HepG2 (cell line): ENCODE results near the gene LGI2. TPM values are rescaled to one million over a fixed set of nuclear protein-coding genes. Genes with fewer than 3 reads are reported as not detected.

Experiments
- ATAC-seq: fragments of 200-7000 bp; cut with Tn5 transposase; 3 replicates; pipeline ENCODE4 v1.9.1; 2020; ENCODE audit warnings: mild to moderate bottlenecking, moderate library complexity
- BruUV-seq: library from RNA; stranded (reverse); fragments of 400-500 nt; replicated peaks from 2 replicates; lab custom pipeline; 2021; lab: Mats Ljungman, UMichigan
- CTCF ChIA-PET: fragments of 300-600 bp; formaldehyde crosslinking; extraction: SDS; loops from one replicate; lab custom pipeline; 2021; ENCODE audit warnings: low total read pairs, inconsistent platforms, low intra/inter-chr PET ratio; lab: Yijun Ruan, JAX
- POLR2A ChIA-PET: fragments of 350-600 bp; sonication (Branson Sonifier 250); formaldehyde crosslinking; loops from one replicate; lab custom pipeline; 2020; ENCODE audit warnings: antibody characterized with exemption, inconsistent platforms; lab: Yijun Ruan, JAX
- DNase-seq: peaks from one replicate; pipeline ENCODE4 v3.0.0-alpha.2; 2015; ENCODE audit warnings: low spot score
- FAIRE-seq: peaks from 3 replicates; lab custom pipeline; 2011; peaks lifted over from hg19 to GRCh38; lab: Jason Lieb, UNC
- H2AFZ ChIP-seq: one replicate; pipeline ENCODE4 v1.6.1; 2011; ENCODE audit warnings: low read length, inconsistent platforms
- H3K27ac ChIP-seq: fragments of 300-600 bp; 3 replicates; pipeline ENCODE4 v1.8.0; 2011; ENCODE audit warnings: mixed run types, mild to moderate bottlenecking, mixed read lengths, low read length, inconsistent platforms; ENCODE audit not compliant: insufficient read depth; ENCODE audit errors: extremely low read length
- H3K27me3 ChIP-seq, 2 experiments: fragments of 200-600 bp in 1 of 2; 2 replicates in 1 of 2; 3 replicates in 1 of 2; pipeline versions ENCODE4 v1.6.0 to v1.8.0; 2011; ENCODE audit warnings: low read length in 2 of 2, mild to moderate bottlenecking in 2 of 2, moderate library complexity in 2 of 2, inconsistent platforms in 1 of 2; ENCODE audit not compliant: insufficient read depth in 2 of 2, control insufficient read depth in 1 of 2
- H3K36me3 ChIP-seq, 2 experiments: fragments of 200-600 bp in 1 of 2; replicated peaks in 1 of 2; 2 replicates in 1 of 2; 3 replicates in 1 of 2; pipeline versions ENCODE4 v1.5.1 to v1.8.0; 2011; ENCODE audit warnings: low read length in 2 of 2, inconsistent platforms in 1 of 2; ENCODE audit not compliant: insufficient read depth in 2 of 2, control insufficient read depth in 1 of 2
- H3K4me1 ChIP-seq: 2 replicates; pipeline ENCODE4 v1.5.1; 2012; ENCODE audit warnings: low read length, inconsistent platforms; ENCODE audit not compliant: insufficient read depth
- H3K4me2 ChIP-seq: 2 replicates; pipeline ENCODE4 v1.6.0; 2011; ENCODE audit warnings: low read depth, low read length, inconsistent platforms
- H3K4me3 ChIP-seq, 3 experiments: fragments of 200-600 bp in 1 of 3; sonication (generic), shearing (Covaris generic) in 1 of 3; replicated peaks in 1 of 3; 2 replicates each; pipeline ENCODE4 v1.5.1; 2011 to 2016; ENCODE audit warnings: low read length in 3 of 3, inconsistent platforms in 2 of 3, low read depth in 2 of 3, mild to moderate bottlenecking in 2 of 3, control low read depth in 1 of 3, mixed read lengths in 1 of 3; ENCODE audit not compliant: insufficient read depth in 1 of 3
- H3K79me2 ChIP-seq: one replicate; pipeline ENCODE4 v1.6.1; 2011; ENCODE audit warnings: low read length, inconsistent platforms; ENCODE audit not compliant: insufficient read depth
- H3K9ac ChIP-seq: 2 replicates; pipeline ENCODE4 v1.6.0; 2011; ENCODE audit warnings: mild to moderate bottlenecking, low read depth, low read length, inconsistent platforms; ENCODE audit not compliant: insufficient read depth
- H3K9me3 ChIP-seq: 2 replicates; pipeline ENCODE4 v1.5.1; 2012; ENCODE audit warnings: mild to moderate bottlenecking, low read length
- H4K20me1 ChIP-seq: 2 replicates; pipeline ENCODE4 v1.6.0; 2011; ENCODE audit warnings: inconsistent platforms, mild to moderate bottlenecking, low read length, moderate library complexity; ENCODE audit not compliant: insufficient read depth
- ARNT ChIP-seq: fragments of 450-650 bp; IDR thresholded peaks from 2 replicates; pipeline ENCODE4 v1.6.1; 2017
- ATF4 ChIP-seq, 2 experiments: fragments of 450-650 bp in 1 of 2; sonication (generic) in 1 of 2; formaldehyde crosslinking; IDR thresholded peaks; 2 replicates each; pipeline versions ENCODE4 v1.5.0 to v1.8.0; 2020 to 2022; ENCODE audit warnings: mild to moderate bottlenecking in 1 of 2, missing genetic modification reagents in 1 of 2
- CEBPG ChIP-seq: IDR thresholded peaks from 2 replicates; pipeline ENCODE4 v1.6.1; 2016
- E2F5 ChIP-seq: sonication (generic); formaldehyde crosslinking; conservative IDR thresholded peaks from 2 replicates; pipeline ENCODE4 v1.4.0; 2020; ENCODE audit warnings: missing genetic modification reagents
- FOXK1 ChIP-seq: sonication (generic); formaldehyde crosslinking; IDR thresholded peaks from 2 replicates; pipeline ENCODE4 v1.4.0; 2020; ENCODE audit warnings: low read depth, missing genetic modification reagents, borderline replicate concordance
- GFI1 ChIP-seq: sonication (generic); formaldehyde crosslinking; IDR thresholded peaks from 2 replicates; pipeline ENCODE4 v1.5.0; 2020; ENCODE audit warnings: missing genetic modification reagents, mild to moderate bottlenecking, borderline replicate concordance
- GTF2F1 ChIP-seq: fragments of 150-350 bp; IDR thresholded peaks from 2 replicates; pipeline ENCODE4 v1.6.1; 2014; ENCODE audit warnings: low read length
- HOXA7 ChIP-seq: sonication (generic); formaldehyde crosslinking; IDR thresholded peaks from 2 replicates; pipeline ENCODE4 v1.8.1; 2022; ENCODE audit warnings: mild to moderate bottlenecking, missing genetic modification reagents, moderate library complexity
- NCOA1 ChIP-seq: sonication (generic); formaldehyde crosslinking; IDR thresholded peaks from 2 replicates; pipeline ENCODE4 v1.9.0; 2021; ENCODE audit warnings: missing genetic modification reagents
- NCOR1 ChIP-seq: fragments of 200-600 bp; sonication (generic); IDR thresholded peaks from 2 replicates; pipeline ENCODE4 v1.7.0; 2017; ENCODE audit warnings: antibody characterized with exemption, low read length, borderline replicate concordance
- NR2F1 ChIP-seq, 2 experiments: fragments of 450-650 bp in 1 of 2; formaldehyde crosslinking in 1 of 2; IDR thresholded peaks; 2 replicates each; pipeline versions ENCODE4 v1.5.0 to v1.6.1; 2016 to 2020; ENCODE audit warnings: mild to moderate bottlenecking in 1 of 2, missing compliant biosample characterization in 1 of 2, missing genetic modification reagents in 1 of 2, moderate library complexity in 1 of 2
- TOPORS ChIP-seq: sonication (generic); formaldehyde crosslinking; IDR thresholded peaks from 2 replicates; pipeline ENCODE4 v1.8.0; 2023; ENCODE audit warnings: mild to moderate bottlenecking, missing genetic modification reagents
- ZNF234 ChIP-seq: sonication (generic); formaldehyde crosslinking; conservative IDR thresholded peaks from 2 replicates; pipeline ENCODE4 v1.5.1; 2020; ENCODE audit warnings: mild to moderate bottlenecking, missing genetic modification reagents
- ZNF331 ChIP-seq: sonication (generic); formaldehyde crosslinking; IDR thresholded peaks from 2 replicates; pipeline ENCODE4 v1.4.0; 2020; ENCODE audit warnings: missing genetic modification reagents
- ZNF441 ChIP-seq: sonication (generic); formaldehyde crosslinking; IDR thresholded peaks from 2 replicates; pipeline ENCODE4 v1.7.0; 2021; ENCODE audit warnings: missing genetic modification reagents, borderline replicate concordance
- ZNF550 ChIP-seq: sonication (generic); formaldehyde crosslinking; IDR thresholded peaks from 2 replicates; pipeline ENCODE4 v1.4.0; 2020; ENCODE audit warnings: mild to moderate bottlenecking, missing genetic modification reagents, borderline replicate concordance
- WGBS: methylation state at CpG from one replicate; pipeline ENCODE4 v1.1.6; 2017; ENCODE audit warnings: low lambda C conversion rate; 5-methylcytosine and 5-hydroxymethylcytosine counted together
- in situ Hi-C: cut with HindIII; loops from 2 replicates; pipeline ENCODE4 v1.10.0; 2017; ENCODE audit warnings: low pct_unique_long_range_greater_than_20kb; ENCODE audit not compliant: extremely low pct_ligation_motif_present
- intact Hi-C: fragments of 100-400 bp; cut with micrococcal nuclease; formaldehyde crosslinking; loops from one replicate; pipeline ENCODE4 v1.10.0; 2022; ENCODE audit not compliant: unreplicated experiment
- polyA plus RNA-seq, 8 experiments: library from polyadenylated mRNA; depleted of rRNA in 3 of 8; stranded (reverse) in 7 of 8; unstranded in 1 of 8; fragments of >200 nt; fragmentation: Illumina TruSeq in 4 of 8; extraction: Trizol in 4 of 8; gene quantifications; 2 replicates each; pipeline versions ENCODE4 v1.2.1 to v1.2.3, GENCODE V29; 2011 to 2016; ENCODE audit warnings: low read depth in 4 of 8, missing spikeins in 1 of 8, mixed read lengths in 1 of 8; ENCODE audit not compliant: insufficient read depth in 1 of 8
- total RNA-seq, 5 experiments: library from RNA; depleted of rRNA; stranded (reverse); fragments of >200 nt; fragmentation: Illumina TruSeq; extraction: Trizol; gene quantifications; 2 replicates each; pipeline ENCODE4 v1.2.3, GENCODE V29; 2016; ENCODE audit warnings: low read depth in 1 of 5

LGI2 gene
- total and polyA plus RNA-seq, 2 of the 13 experiments (the other 11 are each of a cell fraction or from before 2014, with no cell fraction given), result not detected

GRCh38 chr4:24979554-24979953 lies 51.2 kb downstream of the LGI2 start:
- Histone ChIP-seq H2AFZ (no peak overlapping the region), H3K4me1 (no peaks in the 10 kb centered on the region), H3K27ac (no peak overlapping the region), H3K9ac (no peak overlapping the region), H3K27me3 (peaks cover 0 to 20% of the 10 kb centered on the region in 2 experiments; a peak in 1 of 5 replicates), H3K9me3 (no peaks in the 10 kb centered on the region), H3K36me3 (no peaks in the 10 kb centered on the region), H4K20me1 (no peaks in the 10 kb centered on the region), H3K4me2 (no peak overlapping the region), H3K79me2 (no peaks in the 10 kb centered on the region), H3K4me3 (no peak overlapping the region)
- no peak for DNase-seq
- TF ChIP-seq E2F5 (CRISPR knock-in tag) (no peak), ZNF234 (CRISPR knock-in tag) (no peak), NCOA1 (CRISPR knock-in tag) (no peak), ARNT (no peak), NR2F1 (CRISPR knock-in tag; IDR thresholded peaks at IDR 0.05) (no peak), CEBPG (CRISPR knock-in tag) (no peak), HOXA7 (CRISPR knock-in tag) (no peak), GTF2F1 (no peak), ZNF550 (CRISPR knock-in tag) (no peak), ATF4 (CRISPR knock-in tag; IDR thresholded peaks at IDR 0.05) (no peak), NCOR1 (no peak), TOPORS (CRISPR knock-in tag) (no peak), GFI1 (CRISPR knock-in tag) (no peak), ZNF331 (CRISPR knock-in tag) (no peak), ZNF441 (CRISPR knock-in tag) (no peak), FOXK1 (CRISPR knock-in tag) (no peak)
- intact Hi-C loops, result loop anchor here (10.0 kb wide), 1 partner anchor 495 kb away; no protein-coding TSS in a partner anchor
- no TSS peak for BruUV-seq
- CTCF ChIA-PET, result interaction anchor here (1.1 kb wide), 1 partner anchor 166 kb away, joined by 3 read pairs; no protein-coding TSS in a partner anchor
- 75% methylated on average over 7 of the region's 7 CpGs for WGBS
- in situ Hi-C loops, result loop anchor here (25.0 kb wide), 2 partner anchors 383 to 492 kb away; no protein-coding TSS in a partner anchor
- FAIRE-seq, result no peak
- POLR2A ChIA-PET, result no interaction called here
- no peak for ATAC-seq
